HG03342 (cell line): Measurements from ENCODE around the gene ARVCF.

ENCODE experiments used
- ATAC-seq: cut with Tn5 transposase; IDR thresholded peaks from one replicate; pipeline ENCODE4 v1.9.1; 2021; ENCODE audit warnings: mild to moderate bottlenecking, moderate library complexity; ENCODE audit not compliant: unreplicated experiment

Gene ARVCF, protein sequence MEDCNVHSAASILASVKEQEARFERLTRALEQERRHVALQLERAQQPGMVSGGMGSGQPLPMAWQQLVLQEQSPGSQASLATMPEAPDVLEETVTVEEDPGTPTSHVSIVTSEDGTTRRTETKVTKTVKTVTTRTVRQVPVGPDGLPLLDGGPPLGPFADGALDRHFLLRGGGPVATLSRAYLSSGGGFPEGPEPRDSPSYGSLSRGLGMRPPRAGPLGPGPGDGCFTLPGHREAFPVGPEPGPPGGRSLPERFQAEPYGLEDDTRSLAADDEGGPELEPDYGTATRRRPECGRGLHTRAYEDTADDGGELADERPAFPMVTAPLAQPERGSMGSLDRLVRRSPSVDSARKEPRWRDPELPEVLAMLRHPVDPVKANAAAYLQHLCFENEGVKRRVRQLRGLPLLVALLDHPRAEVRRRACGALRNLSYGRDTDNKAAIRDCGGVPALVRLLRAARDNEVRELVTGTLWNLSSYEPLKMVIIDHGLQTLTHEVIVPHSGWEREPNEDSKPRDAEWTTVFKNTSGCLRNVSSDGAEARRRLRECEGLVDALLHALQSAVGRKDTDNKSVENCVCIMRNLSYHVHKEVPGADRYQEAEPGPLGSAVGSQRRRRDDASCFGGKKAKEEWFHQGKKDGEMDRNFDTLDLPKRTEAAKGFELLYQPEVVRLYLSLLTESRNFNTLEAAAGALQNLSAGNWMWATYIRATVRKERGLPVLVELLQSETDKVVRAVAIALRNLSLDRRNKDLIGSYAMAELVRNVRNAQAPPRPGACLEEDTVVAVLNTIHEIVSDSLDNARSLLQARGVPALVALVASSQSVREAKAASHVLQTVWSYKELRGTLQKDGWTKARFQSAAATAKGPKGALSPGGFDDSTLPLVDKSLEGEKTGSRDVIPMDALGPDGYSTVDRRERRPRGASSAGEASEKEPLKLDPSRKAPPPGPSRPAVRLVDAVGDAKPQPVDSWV

DNA sequence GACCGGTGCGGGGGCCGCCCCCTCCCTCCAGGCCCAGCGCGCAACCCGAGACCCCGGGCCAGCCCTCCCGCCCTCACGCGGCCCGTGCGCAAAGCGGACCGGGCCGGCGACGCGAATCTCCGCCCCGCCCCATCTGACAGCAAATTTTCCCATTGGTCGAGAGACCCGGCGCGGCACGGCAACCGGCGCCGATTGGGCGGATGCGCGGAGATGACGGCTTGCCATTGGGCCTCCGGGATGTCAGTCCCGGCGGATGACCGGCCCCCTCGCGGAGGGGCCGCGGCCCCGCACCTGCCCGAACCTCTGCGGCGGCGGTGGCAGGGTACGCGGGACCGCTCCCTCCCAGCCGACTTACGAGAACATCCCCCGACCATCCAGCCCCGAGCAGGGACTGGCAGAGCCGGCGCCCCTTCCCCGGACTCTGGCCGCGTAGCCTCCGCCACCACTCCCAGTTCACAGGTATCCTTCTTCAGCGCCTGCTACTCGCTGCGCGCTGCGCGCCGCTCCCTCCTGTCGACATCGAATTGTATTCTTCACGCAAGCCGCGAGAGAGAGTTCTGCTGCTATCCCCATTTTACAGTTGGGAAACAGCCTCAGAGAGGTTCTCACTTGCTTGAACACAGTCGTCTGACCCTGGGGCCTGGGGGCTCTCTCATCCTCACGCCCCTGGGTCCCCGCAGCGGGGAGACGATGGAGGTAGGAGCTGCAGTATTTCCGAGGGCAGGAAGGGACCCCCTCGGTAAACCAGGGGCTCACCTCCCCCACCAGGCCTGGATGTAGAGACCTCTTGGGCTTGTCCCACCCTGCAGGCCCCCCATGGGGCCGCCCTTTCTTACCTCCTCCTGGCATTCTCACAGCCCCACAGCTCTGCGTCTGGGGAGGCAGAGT lies at the start of gene ARVCF:
ARVCF (minus strand) TSS at position 90 of the 888 bp plus-strand sequence. CDS start 26,029 bp downstream, outside the sequence.
- ATAC-seq = peak; percentile 59

DNA sequence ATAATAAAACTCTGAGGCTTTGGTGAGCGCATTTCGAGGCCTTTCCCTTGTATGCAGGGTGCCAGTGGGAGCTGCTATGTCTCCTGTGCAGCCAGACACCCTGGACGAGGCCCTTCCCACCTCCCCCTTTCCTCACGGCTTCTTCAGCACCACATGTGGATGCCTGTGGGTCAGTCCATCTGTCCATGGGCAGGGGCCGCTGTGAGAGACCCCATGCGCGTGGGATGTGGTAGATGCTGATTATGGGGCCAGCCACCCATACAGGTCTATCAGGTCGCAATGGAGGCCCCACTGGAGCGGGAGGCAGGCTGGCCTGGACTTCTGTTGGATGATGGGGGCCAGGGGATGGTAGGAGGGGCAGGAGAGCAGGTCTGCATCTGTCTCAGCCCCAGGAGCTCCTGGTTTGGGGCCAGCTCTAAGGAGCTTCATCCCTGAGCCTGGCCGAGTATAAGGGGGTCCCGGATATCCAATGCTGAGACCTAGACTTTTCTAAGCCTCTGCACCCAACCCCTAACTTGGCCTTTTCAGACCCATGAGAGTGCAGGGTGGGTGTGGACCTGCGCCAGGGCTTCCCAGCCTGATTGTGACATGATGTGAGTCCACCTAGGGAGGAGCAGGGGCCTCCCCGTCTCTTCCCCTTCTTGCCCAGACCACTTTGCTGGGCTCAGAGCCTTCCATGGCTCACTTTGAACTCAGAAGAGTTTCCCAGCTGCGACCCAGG lies 49.4 kb upstream of the ARVCF start:
- no peak for ATAC-seq

DNA sequence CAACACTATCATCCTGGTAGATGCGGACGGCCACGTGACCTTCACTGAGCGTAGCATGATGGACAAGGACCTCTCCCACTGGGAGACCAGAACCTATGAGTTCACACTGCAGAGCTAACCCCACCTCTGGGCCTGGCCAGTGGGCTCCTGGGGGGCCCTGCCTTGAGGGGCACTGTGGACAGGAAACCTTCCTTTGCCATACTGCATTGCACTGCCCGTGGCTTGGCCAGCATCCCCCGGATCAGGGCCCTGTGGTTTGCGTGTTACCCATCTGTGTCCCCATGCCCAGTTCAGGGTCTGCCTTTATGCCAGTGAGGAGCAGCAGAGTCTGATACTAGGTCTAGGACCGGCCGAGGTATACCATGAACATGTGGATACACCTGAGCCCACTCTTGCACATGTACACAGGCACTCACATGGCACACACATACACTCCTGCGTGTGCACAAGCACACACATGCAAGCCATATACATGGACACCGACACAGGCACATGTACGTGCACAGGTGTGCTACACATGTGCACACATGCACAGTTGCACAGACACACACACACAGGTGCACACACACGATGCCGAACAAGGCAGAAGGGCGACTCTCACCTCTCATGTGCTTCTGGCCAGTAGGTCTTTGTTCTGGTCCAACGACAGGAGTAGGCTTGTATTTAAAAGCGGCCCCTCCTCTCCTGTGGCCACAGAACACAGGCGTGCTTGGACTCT lies 48.1 kb upstream of the ARVCF start:
- no peak for ATAC-seq

- ATAC-seq = no peak
These were observed 47.5 kb upstream of the ARVCF start for GRCh38 chr22:20064140-20064480.

- no peak for ATAC-seq
These were observed 46.9 kb upstream of the ARVCF start for GRCh38 chr22:20063271-20064139.

- no peak for ATAC-seq
These were observed 46.1 kb upstream of the ARVCF start for GRCh38 chr22:20062766-20063083.

- ATAC-seq = no peak
These were observed 45.6 kb upstream of the ARVCF start for GRCh38 chr22:20062043-20062765.

DNA sequence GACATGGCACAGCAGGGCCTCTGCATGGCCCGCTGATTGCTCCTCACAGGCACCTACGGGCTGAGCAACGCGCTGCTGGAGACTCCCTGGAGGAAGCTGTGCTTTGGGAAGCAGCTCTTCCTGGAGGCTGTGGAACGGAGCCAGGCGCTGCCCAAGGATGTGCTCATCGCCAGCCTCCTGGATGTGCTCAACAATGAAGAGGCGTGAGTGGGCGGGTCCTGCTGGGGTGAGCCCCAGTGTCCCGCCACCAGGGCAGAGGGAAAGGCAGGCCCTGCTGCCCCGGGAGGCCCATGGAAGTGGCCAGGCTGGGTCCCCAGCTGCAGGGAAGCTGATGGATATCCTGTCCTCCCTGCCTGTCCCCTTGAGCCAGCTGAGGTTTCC lies 44.8 kb upstream of the ARVCF start:
- no peak for ATAC-seq

GRCh38 chr22:20060700-20061480 lies 44.3 kb upstream of the ARVCF start:
- ATAC-seq = no peak

- ATAC-seq = no peak
These were observed 42.6 kb upstream of the ARVCF start for GRCh38 chr22:20058989-20059770.

DNA sequence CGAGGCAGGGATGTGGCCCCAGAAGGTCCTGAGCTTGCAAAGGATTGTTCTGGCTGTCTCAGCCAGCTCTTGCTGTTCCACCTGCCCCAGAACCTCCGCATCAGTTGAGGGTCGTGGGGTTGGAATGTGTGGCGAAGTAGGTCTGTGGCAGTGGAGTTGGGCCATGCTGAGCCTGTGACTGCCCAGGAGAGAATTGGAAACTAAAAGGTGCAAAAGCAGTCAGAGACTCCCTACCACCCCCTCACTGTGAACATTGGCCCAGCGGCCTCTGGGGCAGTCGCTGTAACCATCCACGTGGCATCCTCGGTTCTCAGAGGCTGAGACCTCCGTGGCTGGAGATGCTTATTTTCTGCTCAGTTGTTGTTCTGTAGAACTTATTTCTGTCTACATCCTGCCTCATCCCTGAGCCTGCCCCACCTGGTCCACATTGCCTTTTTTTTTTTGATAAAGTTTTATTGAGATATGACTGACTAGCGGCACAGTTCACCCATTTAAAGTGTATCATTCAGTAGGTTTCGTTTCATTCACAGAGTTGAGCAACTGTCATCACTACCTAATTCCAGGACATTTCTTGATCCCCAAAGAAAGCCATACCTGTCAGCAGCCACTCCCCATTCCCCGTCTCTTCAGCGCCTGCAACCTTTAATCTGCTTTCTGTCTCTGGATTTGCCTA lies 41.1 kb upstream of the ARVCF start:
- ATAC-seq = no peak

DNA sequence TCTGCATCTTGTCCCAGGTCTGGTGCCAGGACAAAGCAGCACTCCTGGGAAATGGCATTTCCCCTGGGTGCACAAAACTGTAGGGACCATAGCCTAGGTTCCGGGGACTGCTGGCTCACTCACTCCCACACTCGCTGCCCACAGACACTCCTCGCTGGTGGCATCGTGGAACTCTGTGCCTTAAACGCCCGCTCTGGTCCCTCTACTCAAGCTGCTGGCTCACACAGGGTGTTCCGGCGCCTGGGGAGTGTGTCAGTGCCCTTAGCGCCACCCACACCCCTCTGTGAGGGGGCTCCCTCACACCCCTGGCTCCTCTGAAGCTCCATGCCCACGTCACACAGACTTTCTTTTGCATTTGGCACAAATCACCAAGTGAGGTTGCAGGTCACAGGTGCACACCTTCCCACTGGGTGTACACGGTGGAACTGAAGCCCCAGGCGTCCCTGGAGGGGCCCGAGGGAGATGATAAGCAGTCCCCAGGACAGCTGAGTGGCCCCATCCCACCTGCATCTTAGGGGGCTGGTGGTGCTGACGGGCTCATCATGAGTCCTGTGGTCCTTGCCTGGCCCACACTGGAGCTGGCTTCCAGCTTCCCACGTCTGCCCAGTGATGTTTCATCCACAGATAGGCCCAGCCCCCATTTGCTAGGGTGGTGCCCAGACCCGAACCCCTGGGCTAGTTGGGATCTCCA lies 40.2 kb upstream of the ARVCF start:
- no peak for ATAC-seq

DNA sequence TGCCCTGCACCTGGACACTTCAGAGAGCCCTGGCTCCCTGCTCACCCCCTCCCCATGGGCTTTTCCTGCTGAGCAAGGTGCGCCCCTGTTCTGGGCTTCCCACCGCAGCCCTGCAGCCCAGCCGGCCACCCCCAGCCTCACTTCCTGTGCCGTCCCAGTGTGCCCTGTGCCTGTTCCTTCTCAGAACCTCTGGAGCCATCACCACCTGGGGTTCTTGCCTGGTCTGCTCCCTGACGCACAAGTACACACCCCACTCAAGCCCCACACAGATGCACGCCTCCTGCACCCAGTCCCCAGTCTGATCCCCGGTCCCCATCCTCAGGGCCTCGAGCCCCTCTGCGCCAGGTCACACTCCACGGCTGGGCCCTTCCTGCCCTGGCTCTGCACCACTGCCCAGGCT lies 39.5 kb upstream of the ARVCF start:
- ATAC-seq = no peak

GRCh38 chr22:20055654-20056053 lies 39.0 kb upstream of the ARVCF start:
- no peak for ATAC-seq

DNA sequence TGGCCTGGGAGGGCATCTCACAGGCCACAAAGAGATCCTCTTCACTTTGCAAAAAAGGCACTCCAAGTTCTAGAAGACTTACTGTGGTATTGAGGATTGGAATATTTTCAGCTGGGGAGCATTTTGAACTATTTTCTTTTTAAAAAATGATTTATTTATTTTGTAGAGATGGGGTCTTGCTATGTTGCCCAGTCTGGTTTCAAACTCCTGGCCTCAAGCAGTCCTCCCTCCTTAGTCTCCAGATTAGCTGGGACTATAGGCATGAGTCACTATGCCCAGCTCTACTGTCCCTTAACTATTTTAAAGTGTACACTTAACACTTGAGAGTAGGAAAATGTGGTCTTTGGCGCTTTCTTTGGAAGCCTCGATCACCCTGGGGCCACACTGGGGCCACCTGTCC lies 38.5 kb upstream of the ARVCF start:
- ATAC-seq = no peak

DNA sequence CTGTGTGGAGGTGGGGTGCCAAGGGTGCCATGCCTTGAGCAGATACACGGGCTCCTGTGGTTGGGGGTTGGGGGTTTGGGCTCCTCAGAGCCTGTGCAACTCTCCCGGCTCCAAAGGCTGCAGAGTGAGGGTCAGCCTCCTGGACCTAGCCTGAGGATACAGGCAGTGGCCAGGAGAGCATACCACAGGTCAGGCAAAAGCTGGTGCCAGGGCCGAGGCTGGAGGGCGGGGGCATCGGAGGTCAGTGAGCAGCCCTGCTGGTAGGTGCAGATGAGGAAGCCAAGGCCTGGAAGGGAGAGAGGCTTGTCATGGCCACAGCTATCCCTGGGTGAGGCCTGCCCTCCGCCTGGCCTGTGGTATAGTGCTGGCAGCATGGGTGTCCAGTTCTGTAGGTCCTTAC lies 37.9 kb upstream of the ARVCF start:
- no peak for ATAC-seq
